ENCODE measurements around the gene EP300.

DNA sequence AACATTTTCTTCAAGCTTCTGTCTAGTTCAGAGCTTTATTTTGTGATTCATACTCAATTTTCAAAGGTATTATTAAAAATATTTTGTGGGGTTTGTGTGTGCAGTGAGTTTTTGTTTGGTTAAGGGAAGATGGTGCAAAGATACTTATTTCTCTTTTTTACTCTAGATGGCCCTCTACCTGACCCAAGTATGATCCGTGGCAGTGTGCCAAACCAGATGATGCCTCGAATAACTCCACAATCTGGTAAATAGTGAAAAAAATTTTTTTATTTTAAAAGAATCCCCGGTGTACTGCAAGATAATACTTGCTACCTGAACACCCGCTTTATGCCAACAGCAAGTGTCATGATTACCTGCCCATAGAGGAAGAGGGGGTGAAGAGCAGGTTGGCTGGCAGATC, 54.2 kb downstream of the EP300 start:
- TF ChIP-seq, protein P1, sequence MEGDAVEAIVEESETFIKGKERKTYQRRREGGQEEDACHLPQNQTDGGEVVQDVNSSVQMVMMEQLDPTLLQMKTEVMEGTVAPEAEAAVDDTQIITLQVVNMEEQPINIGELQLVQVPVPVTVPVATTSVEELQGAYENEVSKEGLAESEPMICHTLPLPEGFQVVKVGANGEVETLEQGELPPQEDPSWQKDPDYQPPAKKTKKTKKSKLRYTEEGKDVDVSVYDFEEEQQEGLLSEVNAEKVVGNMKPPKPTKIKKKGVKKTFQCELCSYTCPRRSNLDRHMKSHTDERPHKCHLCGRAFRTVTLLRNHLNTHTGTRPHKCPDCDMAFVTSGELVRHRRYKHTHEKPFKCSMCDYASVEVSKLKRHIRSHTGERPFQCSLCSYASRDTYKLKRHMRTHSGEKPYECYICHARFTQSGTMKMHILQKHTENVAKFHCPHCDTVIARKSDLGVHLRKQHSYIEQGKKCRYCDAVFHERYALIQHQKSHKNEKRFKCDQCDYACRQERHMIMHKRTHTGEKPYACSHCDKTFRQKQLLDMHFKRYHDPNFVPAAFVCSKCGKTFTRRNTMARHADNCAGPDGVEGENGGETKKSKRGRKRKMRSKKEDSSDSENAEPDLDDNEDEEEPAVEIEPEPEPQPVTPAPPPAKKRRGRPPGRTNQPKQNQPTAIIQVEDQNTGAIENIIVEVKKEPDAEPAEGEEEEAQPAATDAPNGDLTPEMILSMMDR (IDR thresholded peaks at IDR 0.05) = no peak
- TF ChIP-seq POLR2A (IDR thresholded peaks at IDR 0.05) = no peak

Data from testis (tissue), 2 donors.